SU-DHL-6 (cell line): Measurements from ENCODE around the gene SLC36A3.

Source experiments
- H2AFZ ChIP-seq: fragments of 200-600 bp; sonication (generic); 2 replicates; pipeline ENCODE4 v1.6.1; 2014; ENCODE audit warnings: low read depth, mild to moderate bottlenecking, moderate library complexity, mixed read lengths, antibody characterized with exemption, low read length; ENCODE audit not compliant: severe bottlenecking
- H3F3A ChIP-seq: fragments of 200-600 bp; shearing (Covaris generic); 2 replicates; pipeline ENCODE4 v1.6.0; 2016; ENCODE audit warnings: antibody characterized with exemption, mild to moderate bottlenecking; ENCODE audit not compliant: insufficient read depth
- H3K27ac ChIP-seq: fragments of 200-600 bp; sonication (generic); 2 replicates; pipeline ENCODE4 v1.5.1; 2016; ENCODE audit warnings: low read depth, mild to moderate bottlenecking, low read length, moderate library complexity, mixed read lengths
- H3K27me3 ChIP-seq: fragments of 200-600 bp; sonication (generic), shearing (Covaris generic); 2 replicates; pipeline ENCODE4 v1.6.0; 2014; ENCODE audit warnings: mild to moderate bottlenecking, low read length
- H3K36me3 ChIP-seq: fragments of 200-600 bp; sonication (generic); 2 replicates; pipeline ENCODE4 v1.6.1; 2014; ENCODE audit warnings: mild to moderate bottlenecking, low read length, mixed read lengths
- H3K4me2 ChIP-seq: fragments of 300-600, 200-600 bp; shearing (Covaris generic), sonication (generic); 2 replicates; pipeline ENCODE4 v1.6.0; 2014; ENCODE audit warnings: low read length, low read depth, mild to moderate bottlenecking; ENCODE audit not compliant: poor library complexity, severe bottlenecking
- H3K4me3 ChIP-seq: fragments of 200-600 bp; sonication (generic); 2 replicates; pipeline ENCODE4 v1.5.1; 2014; ENCODE audit warnings: antibody characterized with exemption, low read length, mild to moderate bottlenecking, mixed read lengths; ENCODE audit not compliant: insufficient read depth, poor library complexity, severe bottlenecking
- H3K79me2 ChIP-seq: fragments of 200-600 bp; sonication (generic); 2 replicates; pipeline ENCODE4 v1.6.1; 2014; ENCODE audit warnings: mild to moderate bottlenecking, low read length, moderate library complexity; ENCODE audit not compliant: insufficient read depth
- H3K9ac ChIP-seq: fragments of 200-600 bp; sonication (generic); 2 replicates; pipeline ENCODE4 v1.7.0; 2014; ENCODE audit warnings: mild to moderate bottlenecking, low read length
- H3K9me2 ChIP-seq: fragments of 200-600 bp; sonication (generic); replicated peaks from 2 replicates; pipeline ENCODE4 v1.6.1; 2014; ENCODE audit warnings: low read length; ENCODE audit not compliant: insufficient read depth
- H3K9me3 ChIP-seq: fragments of 200-600 bp; sonication (generic); 2 replicates; pipeline ENCODE4 v1.6.1; 2014; ENCODE audit warnings: low read length, mixed read lengths; ENCODE audit not compliant: insufficient read depth
- H4K20me1 ChIP-seq: fragments of 200-600 bp; sonication (generic); 2 replicates; pipeline ENCODE4 v1.6.1; 2014; ENCODE audit warnings: low read depth, mild to moderate bottlenecking, antibody characterized with exemption, low read length, moderate library complexity, mixed read lengths
- EZH2phosphoT487 ChIP-seq: fragments of 200-600 bp; sonication (generic), shearing (Covaris generic); conservative IDR thresholded peaks from 2 replicates; pipeline ENCODE4 v1.6.1; 2018; ENCODE audit warnings: mild to moderate bottlenecking, antibody characterized with exemption, low read length, moderate library complexity, mixed read lengths
- TF ChIP-seq, protein P1 (sequence below): fragments of 200-600 bp; sonication (generic); IDR thresholded peaks from one replicate; pipeline ENCODE4 v1.5.1; 2017; ENCODE audit warnings: antibody characterized with exemption, mild to moderate bottlenecking, low read length, moderate library complexity; ENCODE audit not compliant: insufficient read depth, poor library complexity, severe bottlenecking

SLC36A3 gene

GRCh38 chr5:151327585-151327984 lies 24.0 kb upstream of the SLC36A3 start:
- Histone ChIP-seq H3K9me3 (no peaks in the 10 kb centered on the region), H3K9me2 (no peaks in the 10 kb centered on the region)

DNA sequence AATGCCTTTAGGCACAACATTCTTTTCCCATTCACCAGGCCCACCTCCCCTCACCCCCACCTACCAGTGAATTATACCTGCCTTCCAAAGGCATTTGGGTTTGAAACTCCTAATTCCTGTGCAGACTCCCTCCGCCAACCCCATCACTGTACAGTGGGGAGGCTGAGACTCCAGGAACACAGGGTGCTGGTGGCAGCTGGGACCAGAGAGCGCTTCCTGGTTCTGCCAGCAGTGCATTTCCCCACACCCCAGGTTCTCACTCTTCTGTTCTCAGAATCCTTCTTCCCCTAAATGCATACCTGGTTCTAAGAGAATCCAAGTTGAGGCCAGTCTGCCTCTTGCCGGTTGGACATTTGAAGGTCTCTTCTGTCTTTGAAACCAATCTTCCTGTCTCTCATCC lies 22.7 kb upstream of the SLC36A3 start:
- no peaks in the 10 kb centered on the region for H3K9me2 ChIP-seq

More at GRCh38 chr5:151327585-151327984, 24.0 kb upstream of the SLC36A3 start:
- Histone ChIP-seq H4K20me1 (no peaks in the 10 kb centered on the region), H3K36me3 (no peaks in the 10 kb centered on the region), H2AFZ (no peak overlapping the region), H3F3A (no peaks in the 10 kb centered on the region), H3K79me2 (no peaks in the 10 kb centered on the region), H3K27me3 (no peaks in the 10 kb centered on the region), H3K4me3 (no peak overlapping the region), H3K27ac (no peak overlapping the region), H3K4me2 (no peak overlapping the region), H3K9ac (no peak overlapping the region)
- TF ChIP-seq, protein P1, sequence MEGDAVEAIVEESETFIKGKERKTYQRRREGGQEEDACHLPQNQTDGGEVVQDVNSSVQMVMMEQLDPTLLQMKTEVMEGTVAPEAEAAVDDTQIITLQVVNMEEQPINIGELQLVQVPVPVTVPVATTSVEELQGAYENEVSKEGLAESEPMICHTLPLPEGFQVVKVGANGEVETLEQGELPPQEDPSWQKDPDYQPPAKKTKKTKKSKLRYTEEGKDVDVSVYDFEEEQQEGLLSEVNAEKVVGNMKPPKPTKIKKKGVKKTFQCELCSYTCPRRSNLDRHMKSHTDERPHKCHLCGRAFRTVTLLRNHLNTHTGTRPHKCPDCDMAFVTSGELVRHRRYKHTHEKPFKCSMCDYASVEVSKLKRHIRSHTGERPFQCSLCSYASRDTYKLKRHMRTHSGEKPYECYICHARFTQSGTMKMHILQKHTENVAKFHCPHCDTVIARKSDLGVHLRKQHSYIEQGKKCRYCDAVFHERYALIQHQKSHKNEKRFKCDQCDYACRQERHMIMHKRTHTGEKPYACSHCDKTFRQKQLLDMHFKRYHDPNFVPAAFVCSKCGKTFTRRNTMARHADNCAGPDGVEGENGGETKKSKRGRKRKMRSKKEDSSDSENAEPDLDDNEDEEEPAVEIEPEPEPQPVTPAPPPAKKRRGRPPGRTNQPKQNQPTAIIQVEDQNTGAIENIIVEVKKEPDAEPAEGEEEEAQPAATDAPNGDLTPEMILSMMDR: no peak
- no peak for TF ChIP-seq EZH2phosphoT487

DNA sequence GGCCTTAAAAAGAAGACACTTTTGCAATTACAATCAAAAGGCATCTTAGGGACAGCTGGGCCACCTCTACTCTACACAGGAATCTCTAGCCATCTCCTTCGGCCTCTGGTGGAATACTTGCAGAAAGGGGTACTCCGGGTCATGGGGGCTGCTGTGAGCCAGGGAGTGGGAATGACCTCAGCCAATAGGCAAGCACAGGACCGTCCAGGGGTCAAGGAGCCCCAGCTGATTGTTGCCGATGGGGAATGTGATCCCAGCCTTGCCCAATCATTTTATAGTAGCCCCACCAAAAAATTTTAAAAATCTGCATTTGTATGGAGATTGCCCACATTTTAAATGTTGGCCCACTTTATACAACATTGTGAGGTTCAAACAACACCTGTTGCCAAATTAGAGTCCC lies 16.9 kb upstream of the SLC36A3 start:
- H4K20me1 ChIP-seq: no peaks in the 10 kb centered on the region
- no peak overlapping the region for H2AFZ ChIP-seq
- TF ChIP-seq, protein P1: no peak
- TF ChIP-seq EZH2phosphoT487: no peak
- no peaks in the 10 kb centered on the region for H3K79me2 ChIP-seq
- no peak overlapping the region for H3K9ac ChIP-seq
- H3K9me3 ChIP-seq: no peaks in the 10 kb centered on the region
- no peaks in the 10 kb centered on the region for H3K36me3 ChIP-seq
- no peak overlapping the region for H3K27ac ChIP-seq
- no peaks in the 10 kb centered on the region for H3F3A ChIP-seq
- no peak overlapping the region for H3K4me2 ChIP-seq
- H3K27me3 ChIP-seq: no peaks in the 10 kb centered on the region
- H3K9me2 ChIP-seq: no peaks in the 10 kb centered on the region
- no peak overlapping the region for H3K4me3 ChIP-seq

More for the DNA sequence above, 22.7 kb upstream of the SLC36A3 start:
- H2AFZ ChIP-seq: no peak overlapping the region
- H4K20me1 ChIP-seq: no peaks in the 10 kb centered on the region
- no peak overlapping the region for H3K27ac ChIP-seq
- no peaks in the 10 kb centered on the region for H3K27me3 ChIP-seq
- no peak overlapping the region for H3K9ac ChIP-seq
- H3K9me3 ChIP-seq: no peaks in the 10 kb centered on the region
- no peak overlapping the region for H3K4me3 ChIP-seq
- H3K4me2 ChIP-seq: no peak overlapping the region
- no peaks in the 10 kb centered on the region for H3K36me3 ChIP-seq
- no peaks in the 10 kb centered on the region for H3K79me2 ChIP-seq
- no peaks in the 10 kb centered on the region for H3F3A ChIP-seq
- TF ChIP-seq, protein P1: no peak
- TF ChIP-seq EZH2phosphoT487: no peak
